GM23248 (cell line): ENCODE data around the gene GPLD1.

Experiments
- EZH2 ChIP-seq: fragments of 200-600 bp; sonication (generic); IDR thresholded peaks from 2 replicates; pipeline ENCODE4 v1.6.1; 2018; ENCODE audit warnings: antibody characterized with exemption, mild to moderate bottlenecking; ENCODE audit not compliant: insufficient read depth, poor library complexity, severe bottlenecking
- EZH2phosphoT487 ChIP-seq: fragments of 200-600 bp; sonication (generic); IDR thresholded peaks from 2 replicates; pipeline ENCODE4 v1.6.1; 2018; ENCODE audit warnings: antibody characterized with exemption, moderate library complexity, mild to moderate bottlenecking, low read depth; ENCODE audit not compliant: insufficient read depth

DNA sequence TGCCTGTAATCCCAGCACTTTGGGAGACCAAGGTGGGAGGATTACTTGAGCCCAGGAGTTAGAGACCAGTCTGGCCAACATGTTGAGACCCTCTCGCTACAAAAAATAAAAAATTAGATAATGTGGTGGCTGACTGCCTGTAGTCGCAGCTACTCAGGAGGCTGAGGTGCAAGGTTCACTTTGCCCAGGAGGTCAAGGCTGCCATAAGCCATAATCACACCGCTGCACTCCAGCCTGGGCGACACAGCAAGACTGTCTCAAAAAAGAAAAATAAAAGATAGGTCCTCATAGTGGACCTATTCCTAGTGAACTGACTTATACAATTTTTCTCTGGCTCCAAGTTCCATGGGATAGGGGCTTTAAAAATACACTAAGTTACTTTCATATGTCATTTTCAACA is 44.8 kb downstream of the GPLD1 start:
- TF ChIP-seq EZH2 (no peak), EZH2phosphoT487 (no peak)
